Measurements from ENCODE around the gene GKN1.

Gene GKN1

DNA sequence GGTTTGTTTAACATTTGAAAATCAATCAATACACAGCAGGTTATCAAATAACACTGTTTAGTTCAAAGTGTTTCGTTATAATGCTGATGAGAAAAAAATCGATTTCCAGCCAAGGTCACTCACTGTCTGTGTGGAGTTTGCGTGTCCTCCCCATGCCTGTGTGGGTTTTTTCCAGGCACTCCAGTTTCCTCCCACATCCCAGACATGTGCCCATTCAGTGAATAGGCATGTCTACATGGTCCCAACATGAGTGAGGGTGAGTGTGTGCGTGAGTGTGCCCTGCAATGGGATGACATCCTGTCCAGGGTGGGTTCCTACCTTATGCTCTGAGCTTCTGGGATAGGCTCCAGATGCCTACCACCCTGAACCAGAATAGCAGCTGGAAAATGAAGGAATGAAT, 13.1 kb upstream of the GKN1 start:
- DNase-seq (ENCODE audit: low spot score) = no peak

- DNase-seq (ENCODE audit: low spot score) = no peak
Measured at GRCh38 chr2:68964282-68964681, 10.2 kb upstream of the GKN1 start.

DNA sequence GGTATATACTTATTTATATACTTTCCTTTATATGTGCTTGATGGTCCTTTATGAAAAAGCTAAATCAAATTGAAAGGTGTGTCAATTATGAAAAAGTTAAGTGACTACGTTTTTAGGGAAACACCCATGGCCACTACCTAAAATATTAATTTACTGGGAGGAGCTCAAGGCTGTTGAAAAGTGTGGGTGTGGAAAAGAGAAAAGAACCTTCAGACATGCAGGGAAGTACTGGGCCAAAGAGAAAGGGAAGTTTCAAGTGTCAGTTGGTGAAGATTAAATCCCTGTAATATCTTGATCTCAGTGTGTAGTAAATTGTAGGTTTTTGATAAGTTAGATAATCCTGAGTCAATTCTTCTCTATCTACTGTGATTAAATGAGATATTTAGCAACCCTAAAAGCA, 6.2 kb upstream of the GKN1 start:
- no peak for DNase-seq (ENCODE audit: low spot score)

- DNase-seq (ENCODE audit: low spot score) = no peak
Measured at GRCh38 chr2:68969736-68970490, 4.5 kb upstream of the GKN1 start.

DNA sequence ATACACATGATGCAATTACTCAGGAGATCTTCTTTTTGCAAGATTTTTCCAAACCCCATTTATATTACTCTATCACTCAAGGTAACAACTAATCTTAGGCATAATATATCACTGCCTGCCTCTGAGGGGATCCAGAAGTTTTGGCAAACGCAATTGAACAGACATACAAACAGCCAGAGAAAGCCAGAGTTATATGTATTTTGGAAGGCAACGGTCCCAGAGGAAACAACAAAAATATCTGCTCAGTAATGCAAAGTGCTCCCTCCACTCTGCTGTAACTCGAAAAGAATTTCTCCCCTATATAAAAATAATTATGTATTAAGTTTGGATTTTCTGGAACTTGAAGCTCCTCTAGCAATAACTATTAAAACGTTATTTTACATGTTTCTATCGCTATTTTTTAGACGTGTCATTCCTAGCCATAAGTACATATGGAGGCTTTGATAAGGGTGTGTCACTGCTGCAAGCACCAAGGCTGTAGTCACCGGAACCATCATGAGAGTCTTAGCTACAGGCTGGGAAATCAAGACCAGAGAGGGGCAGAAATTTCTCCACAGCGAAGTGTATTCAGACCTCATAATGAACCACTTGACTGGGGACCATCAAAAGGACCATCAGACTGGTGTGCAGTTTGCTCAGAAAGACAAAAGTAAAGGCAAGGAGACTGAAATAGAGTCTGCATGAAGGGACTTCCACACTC, 3.7 kb upstream of the GKN1 start:
- no peak for DNase-seq (ENCODE audit: low spot score)

GRCh38 chr2:68971591-68972231, 2.7 kb upstream of the GKN1 start:
- no peak for DNase-seq (ENCODE audit: low spot score)

DNA sequence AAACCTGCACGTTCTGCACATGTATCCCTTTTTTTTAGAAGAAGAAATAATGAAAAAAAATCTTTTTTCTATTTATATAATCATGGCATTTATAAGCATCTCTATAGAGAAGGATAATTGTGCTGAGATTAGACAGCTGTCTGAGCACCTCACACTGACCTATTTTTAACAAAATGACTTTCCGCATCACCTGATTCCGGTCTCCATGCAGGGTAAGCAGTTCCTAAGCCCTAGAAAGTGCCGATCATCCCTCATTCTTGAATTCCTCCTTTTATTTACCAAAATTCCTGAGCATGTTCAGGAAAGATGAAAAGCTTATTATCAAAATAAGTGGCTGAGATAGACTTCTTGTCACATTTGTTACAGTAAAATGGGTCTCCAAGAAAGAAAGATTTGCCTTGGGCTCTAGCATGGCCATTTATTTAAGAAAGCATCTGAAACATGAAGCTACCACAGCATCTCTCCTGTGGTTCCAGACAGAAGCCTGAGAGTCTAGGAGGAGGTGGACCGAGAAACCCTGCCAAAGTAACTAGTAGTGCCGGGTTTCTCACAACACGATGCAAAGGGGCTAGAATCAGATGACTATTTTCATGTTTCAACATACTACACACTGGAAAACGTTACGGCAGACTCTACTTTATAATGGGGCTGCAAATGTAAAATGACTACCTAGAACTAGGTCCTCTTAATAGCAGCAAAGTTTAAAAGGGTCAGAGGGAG, 670 bp downstream of the GKN1 start:
- DNase-seq (ENCODE audit: low spot score) = no peak

GRCh38 chr2:68975844-68976243, 1.4 kb downstream of the GKN1 start:
- DNase-seq (ENCODE audit: low spot score) = no peak

DNA sequence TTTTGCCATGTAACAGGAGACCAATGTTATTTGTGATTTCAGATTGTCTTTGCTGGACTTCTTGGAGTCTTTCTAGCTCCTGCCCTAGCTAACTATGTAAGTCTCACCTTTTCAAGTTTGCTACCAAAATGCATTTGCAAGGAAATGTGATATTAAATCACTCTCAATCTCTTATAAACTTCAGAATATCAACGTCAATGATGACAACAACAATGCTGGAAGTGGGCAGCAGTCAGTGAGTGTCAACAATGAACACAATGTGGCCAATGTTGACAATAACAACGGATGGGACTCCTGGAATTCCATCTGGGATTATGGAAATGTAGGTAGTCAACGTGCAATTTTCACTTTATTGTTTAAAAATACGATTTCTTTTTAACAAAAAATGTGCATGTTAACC, 3.0 kb downstream of the GKN1 start:
- no peak for DNase-seq (ENCODE audit: low spot score)

- DNase-seq (ENCODE audit: low spot score) = no peak
Measured at GRCh38 chr2:68978098-68978497, 3.7 kb downstream of the GKN1 start.

- no peak for DNase-seq (ENCODE audit: low spot score)
Measured at GRCh38 chr2:68980956-68981355, 6.5 kb downstream of the GKN1 start.

DNA sequence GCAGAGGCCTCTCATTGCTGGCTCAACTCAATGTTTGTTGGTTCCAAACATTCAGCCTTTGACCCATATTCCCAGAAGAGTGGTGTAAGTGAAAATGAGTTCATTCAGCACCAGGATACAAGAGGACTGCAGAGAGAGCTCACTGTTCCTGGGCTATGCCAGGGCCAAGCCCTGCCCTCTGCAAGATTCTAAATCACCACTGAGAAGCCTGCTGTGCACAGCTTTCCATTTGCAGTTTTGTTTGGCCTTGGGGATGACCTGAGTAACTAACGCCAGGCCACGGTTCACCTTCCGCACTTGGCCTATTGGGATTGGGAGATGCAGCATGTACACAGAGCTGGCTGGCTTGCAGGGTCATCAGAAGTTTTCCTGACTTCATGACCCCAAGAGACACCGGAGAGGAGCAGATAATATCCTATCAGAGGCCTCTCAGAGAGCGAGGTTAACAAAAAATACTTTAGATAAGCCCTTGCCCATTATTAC, 12.6 kb downstream of the GKN1 start:
- no peak for DNase-seq (ENCODE audit: low spot score)

DNA sequence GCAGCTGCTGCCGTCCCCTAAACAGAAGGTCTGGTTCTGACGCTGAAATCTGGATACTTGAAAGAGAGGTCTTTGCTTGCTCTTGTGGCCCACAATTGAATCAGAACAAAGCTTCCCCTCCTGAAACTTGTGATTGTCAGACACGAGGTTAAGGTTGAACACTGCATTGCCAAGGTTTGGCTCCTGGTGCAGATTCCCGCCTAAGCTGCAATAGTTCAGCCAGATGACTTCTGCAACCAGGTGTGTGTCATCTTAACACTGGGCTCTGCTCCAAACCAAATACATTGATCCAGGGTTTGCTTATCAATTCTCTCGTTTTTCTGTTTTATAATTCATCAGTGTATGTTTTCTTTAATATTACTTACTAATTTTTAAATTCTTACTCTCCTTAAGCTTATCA, 14.6 kb downstream of the GKN1 start:
- no peak for DNase-seq (ENCODE audit: low spot score)

- no peak for DNase-seq (ENCODE audit: low spot score)
Measured at GRCh38 chr2:68992341-68992740, 17.9 kb downstream of the GKN1 start.

DNA sequence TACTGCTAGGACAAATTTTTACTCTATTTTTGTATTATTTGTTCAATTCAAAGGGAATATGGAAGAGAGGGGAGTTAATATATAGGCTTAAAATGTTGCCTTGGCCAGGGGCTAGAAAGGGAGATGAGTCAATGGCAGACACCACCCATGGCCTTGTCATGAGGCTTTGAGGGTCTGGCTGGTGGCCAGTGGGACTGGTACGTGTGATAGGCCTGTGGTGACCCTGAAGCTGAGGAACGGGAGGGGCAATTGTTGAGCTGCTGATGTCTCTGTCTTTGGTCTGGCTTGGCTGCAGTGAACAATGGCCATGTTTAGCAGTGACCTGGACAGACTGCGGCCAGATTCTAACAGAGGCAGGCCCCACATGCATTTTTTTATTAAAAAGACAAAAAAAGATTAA, 18.5 kb downstream of the GKN1 start:
- DNase-seq (ENCODE audit: low spot score) = no peak

- no peak for DNase-seq (ENCODE audit: low spot score)
Measured at GRCh38 chr2:68993660-68994059, 19.2 kb downstream of the GKN1 start.

DNA sequence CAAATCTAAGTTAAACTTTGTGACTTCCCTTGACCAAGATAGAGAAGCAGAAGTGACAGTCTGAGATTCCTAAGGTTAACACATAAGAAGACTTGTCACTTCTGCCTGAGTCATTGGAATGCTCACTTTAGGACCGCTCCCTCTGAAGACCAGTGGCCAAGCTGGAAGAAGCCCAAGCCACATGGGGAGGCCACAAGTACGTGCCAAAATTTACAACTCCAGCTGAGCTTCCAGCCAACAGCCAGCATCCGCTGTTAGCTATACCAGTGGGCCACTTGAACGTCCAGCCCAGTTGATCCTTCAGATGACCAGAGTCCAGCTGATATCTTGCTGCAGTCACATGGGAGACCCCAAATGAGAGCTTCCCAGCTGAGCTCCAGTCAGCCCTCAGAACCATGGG, 20.4 kb downstream of the GKN1 start:
- no peak for DNase-seq (ENCODE audit: low spot score)

GRCh38 chr2:68995916-68996315, 21.5 kb downstream of the GKN1 start:
- no peak for DNase-seq (ENCODE audit: low spot score)

GRCh38 chr2:68997401-68997800, 23.0 kb downstream of the GKN1 start:
- DNase-seq (ENCODE audit: low spot score) = no peak

- DNase-seq (ENCODE audit: low spot score) = no peak
Measured at GRCh38 chr2:69001879-69002278, 27.4 kb downstream of the GKN1 start.

- no peak for DNase-seq (ENCODE audit: low spot score)
Measured at GRCh38 chr2:69003731-69004130, 29.3 kb downstream of the GKN1 start.

GRCh38 chr2:69007169-69007568, 32.7 kb downstream of the GKN1 start:
- no peak for DNase-seq (ENCODE audit: low spot score)

DNA sequence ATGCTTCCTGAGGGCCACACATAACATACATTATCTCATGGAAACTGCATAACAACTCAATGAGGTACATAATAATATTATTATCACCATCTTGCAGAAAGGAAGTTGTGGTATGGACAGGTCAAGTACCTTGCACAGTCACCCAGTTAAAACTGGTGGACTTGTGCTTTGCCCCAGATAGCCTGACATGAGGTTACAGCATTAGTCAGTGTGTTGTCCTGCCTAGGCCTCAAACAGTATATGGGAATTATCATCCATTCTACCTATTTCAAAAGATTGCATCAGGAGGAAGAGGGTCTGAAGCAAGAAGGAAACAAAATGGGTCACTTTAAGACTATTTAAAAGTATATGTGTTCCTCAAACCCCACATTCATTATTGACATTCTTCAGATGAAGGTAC, 33.2 kb downstream of the GKN1 start:
- DNase-seq (ENCODE audit: low spot score) = no peak

All from NAMALWA (cell line).